Motor neuron (in vitro differentiated cells): ENCODE results near the gene PDLIM3. TPM values are rescaled to one million over a fixed set of nuclear protein-coding genes. Genes with fewer than 3 reads are reported as not detected.
A peak's percentile ranks its signal among the peaks of the same experiment; 100 is the strongest.
"Not testable (repeated sequence)": the region's sequence is repeated elsewhere in the genome, so short reads cannot be mapped to it uniquely, and the experiment has no call there.

Source experiments
- ATAC-seq, 8 experiments: fragments of 200-7000 bp; cut with Tn5 transposase; replicated peaks in 6 of 8; 2 replicates each; pipeline ENCODE4 v1.8.0; 2021; ENCODE audit warnings: mild to moderate bottlenecking in 8 of 8, moderate library complexity in 8 of 8
- H3K27ac ChIP-seq, 2 donors: fragments of 250-450 bp; sonication (Bioruptor Pico); 2 replicates each; pipeline ENCODE4 v1.9.0; 2021; ENCODE audit warnings: antibody characterized with exemption in 2 of 2, mild to moderate bottlenecking in 2 of 2, moderate library complexity in 1 of 2
- H3K4me1 ChIP-seq, 2 donors: fragments of 250-450 bp; sonication (Bioruptor Pico); replicated peaks in 1 of 2; 2 replicates each; pipeline ENCODE4 v1.6.1; 2021; ENCODE audit warnings: antibody characterized with exemption in 2 of 2, mild to moderate bottlenecking in 2 of 2, moderate library complexity in 1 of 2
- H3K4me3 ChIP-seq, 5 donors: fragments of 250-450 bp; sonication (Bioruptor Pico); 2 replicates each; pipeline ENCODE4 v1.9.0; 2021; ENCODE audit warnings: antibody characterized with exemption in 5 of 5, mild to moderate bottlenecking in 5 of 5, moderate library complexity in 4 of 5
- WGBS, 10 experiments: fragments of 450-650 bp; shearing (Covaris generic); methylation state at CpG; one replicate each; pipeline ENCODE4 v1.0.0; 2022; 5-methylcytosine and 5-hydroxymethylcytosine counted together
- in situ Hi-C, 9 experiments: fragments of 400-800 bp; cut with MboI; loops; one replicate each; pipeline ENCODE4 v1.15.0; 2021; ENCODE audit warnings: low sequenced_read_pairs in 9 of 9, low pct_unique_long_range_greater_than_20kb in 2 of 9; ENCODE audit not compliant: unreplicated experiment in 9 of 9
- total RNA-seq, 8 experiments: library from RNA; unstranded; fragments of 300-600 nt; gene quantifications; 2 replicates each; pipeline versions ENCODE4 v1.2.3 to v1.2.4, GENCODE V29; 2022

Gene PDLIM3
- total RNA-seq, 8 experiments from 2014 or later: 0.71 to 291 (median 6.1) TPM

- Histone ChIP-seq H3K4me1 (peaks cover 5 to 6% of the 10 kb centered on the region in 2 donors), H3K4me3 (no peak overlapping the region), H3K27ac (no peak overlapping the region)
- in situ Hi-C loops: no loop called here
- ATAC-seq: no peak
- WGBS, 10 experiments: 16 to 100% (median 60%) methylated on average over 3 to 7 of the region's 8 CpGs; no CpG with 5 or more reads in 2 of the 10 experiments
Measured at GRCh38 chr4:185529413-185529812, 5.9 kb downstream of the PDLIM3 start.

GRCh38 chr4:185524888-185525863 lies 10.1 kb downstream of the PDLIM3 start:
- in situ Hi-C loops: no loop called here

GRCh38 chr4:185523862-185524261 lies 11.4 kb downstream of the PDLIM3 start:
- Histone ChIP-seq H3K27ac (no peak overlapping the region), H3K4me3 (no peak overlapping the region), H3K4me1 (no peaks in the 10 kb centered on the region)
- WGBS, 10 experiments: 0 to 95% (median 79%) methylated on average over 1 to 7 of the region's 7 CpGs; no CpG with 5 or more reads in 6 of the 10 experiments
- in situ Hi-C loops: no loop called here
- ATAC-seq: no peak

More at GRCh38 chr4:185524888-185525863, 10.1 kb downstream of the PDLIM3 start:
- H3K4me1 ChIP-seq: no peaks in the 10 kb centered on the region
- WGBS, 10 experiments: 18 to 100% (median 91%) methylated on average over 1 to 5 of the region's 5 CpGs
- no peak overlapping the region for H3K27ac ChIP-seq
- no peak overlapping the region for H3K4me3 ChIP-seq
- peak in 5 of 8 experiments; percentile 44 to 66 (median 54) for ATAC-seq

- in situ Hi-C loops: no loop called here
- H3K4me3 ChIP-seq: no peak overlapping the region
- 83 to 100% methylated on average over 1 to 2 of the region's 2 CpGs; no CpG with 5 or more reads in 8 of the 10 experiments for WGBS, 10 experiments
- no peak for ATAC-seq
- H3K4me1 ChIP-seq: no peaks in the 10 kb centered on the region
- H3K27ac ChIP-seq: no peak overlapping the region
Measured at GRCh38 chr4:185522451-185522850, 12.9 kb downstream of the PDLIM3 start.

DNA sequence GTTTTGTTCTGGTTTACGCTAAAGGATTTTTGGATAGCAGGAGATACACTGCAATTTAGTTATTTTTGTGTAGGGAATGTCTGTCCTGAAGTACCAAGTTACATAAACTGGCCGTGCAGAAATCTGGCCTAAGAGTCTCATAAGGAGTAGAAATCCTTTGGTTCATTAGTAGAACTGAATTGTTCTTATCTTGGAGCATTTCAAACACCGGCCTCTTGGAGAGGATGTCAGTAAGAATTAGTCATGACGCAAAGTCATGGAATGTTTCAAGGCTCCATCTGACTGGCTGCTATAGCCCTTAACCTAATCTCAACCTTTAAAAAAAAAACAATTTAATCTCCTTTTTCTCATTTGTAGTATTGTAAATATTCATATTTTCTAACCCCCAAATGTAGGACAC lies 15.2 kb downstream of the PDLIM3 start:
- no peak overlapping the region for H3K27ac ChIP-seq
- no peak for ATAC-seq
- WGBS, 10 experiments: 50 to 98% (median 85%) methylated on average over 1 to 4 of the region's 4 CpGs

DNA sequence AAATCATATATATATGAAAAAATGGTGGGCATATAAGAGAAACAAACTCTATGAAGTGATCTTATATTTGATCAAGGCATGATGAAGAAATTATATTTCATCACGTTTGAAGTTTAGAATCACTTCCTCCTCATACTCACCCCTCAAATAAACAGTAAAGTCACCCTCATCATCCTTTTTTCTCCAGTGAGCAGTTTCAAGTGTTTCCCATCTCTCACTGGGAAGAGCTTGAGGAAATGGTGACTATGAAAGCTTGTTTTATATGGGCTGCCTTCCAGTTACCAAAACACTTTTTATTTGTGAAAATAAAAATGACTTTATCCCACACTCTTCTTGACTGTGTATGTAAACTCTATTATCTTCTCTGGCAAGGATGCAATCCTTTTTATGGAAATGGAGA lies 16.8 kb downstream of the PDLIM3 start:
- ATAC-seq: no peak
- Histone ChIP-seq H3K4me1 (no peaks in the 10 kb centered on the region), H3K27ac (no peak overlapping the region), H3K4me3 (no peak overlapping the region)
- in situ Hi-C loops: no loop called here
- WGBS, 10 experiments: 0 to 86% (median 62%) methylated on average over 1 of the region's 1 CpG; no CpG with 5 or more reads in 2 of the 10 experiments

More for the DNA sequence above, 15.2 kb downstream of the PDLIM3 start:
- H3K4me3 ChIP-seq: no peak overlapping the region
- H3K4me1 ChIP-seq: no peaks in the 10 kb centered on the region
- in situ Hi-C loops: no loop called here

- no peaks in the 10 kb centered on the region for H3K4me1 ChIP-seq
- no peak overlapping the region for H3K27ac ChIP-seq
- ATAC-seq: no peak
- H3K4me3 ChIP-seq: no peak overlapping the region
- in situ Hi-C loops: no loop called here
Measured at GRCh38 chr4:185518069-185518468, 17.2 kb downstream of the PDLIM3 start.

GRCh38 chr4:185515248-185515647 lies 20.1 kb downstream of the PDLIM3 start:
- 10 to 86% (median 76%) methylated on average over 2 to 4 of the region's 4 CpGs for WGBS, 10 experiments
- H3K4me1 ChIP-seq: no peaks in the 10 kb centered on the region
- H3K27ac ChIP-seq: no peak overlapping the region
- no peak for ATAC-seq
- H3K4me3 ChIP-seq: no peak overlapping the region
- in situ Hi-C loops: no loop called here

DNA sequence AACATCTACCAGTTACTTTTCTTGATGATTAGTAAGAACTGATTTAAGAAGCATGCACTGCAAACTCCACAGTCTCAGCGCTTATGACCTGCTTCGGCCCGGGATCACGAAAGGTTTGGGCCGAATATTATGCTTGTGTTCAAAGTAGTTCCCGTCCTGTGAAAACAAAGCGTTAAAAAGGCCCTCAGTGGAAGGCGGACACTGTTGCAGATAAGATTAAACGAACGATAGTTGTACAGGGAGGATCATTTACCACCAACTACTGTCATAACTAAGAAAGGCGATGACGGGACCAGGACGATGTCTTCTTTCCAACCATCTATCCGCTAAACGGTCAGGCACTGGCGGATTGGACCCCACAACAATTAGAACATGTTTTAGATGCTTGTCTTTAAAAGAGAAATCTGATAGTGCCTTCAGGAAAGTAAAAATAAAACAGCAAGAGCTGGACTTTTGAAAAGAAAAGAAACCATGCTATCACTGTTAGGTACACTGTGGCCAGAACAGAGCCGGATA lies 21.1 kb downstream of the PDLIM3 start:
- 79 to 96% (median 92%) methylated on average over 5 to 17 of the region's 17 CpGs for WGBS, 10 experiments
- no peak overlapping the region for H3K27ac ChIP-seq
- in situ Hi-C loops: no loop called here

DNA sequence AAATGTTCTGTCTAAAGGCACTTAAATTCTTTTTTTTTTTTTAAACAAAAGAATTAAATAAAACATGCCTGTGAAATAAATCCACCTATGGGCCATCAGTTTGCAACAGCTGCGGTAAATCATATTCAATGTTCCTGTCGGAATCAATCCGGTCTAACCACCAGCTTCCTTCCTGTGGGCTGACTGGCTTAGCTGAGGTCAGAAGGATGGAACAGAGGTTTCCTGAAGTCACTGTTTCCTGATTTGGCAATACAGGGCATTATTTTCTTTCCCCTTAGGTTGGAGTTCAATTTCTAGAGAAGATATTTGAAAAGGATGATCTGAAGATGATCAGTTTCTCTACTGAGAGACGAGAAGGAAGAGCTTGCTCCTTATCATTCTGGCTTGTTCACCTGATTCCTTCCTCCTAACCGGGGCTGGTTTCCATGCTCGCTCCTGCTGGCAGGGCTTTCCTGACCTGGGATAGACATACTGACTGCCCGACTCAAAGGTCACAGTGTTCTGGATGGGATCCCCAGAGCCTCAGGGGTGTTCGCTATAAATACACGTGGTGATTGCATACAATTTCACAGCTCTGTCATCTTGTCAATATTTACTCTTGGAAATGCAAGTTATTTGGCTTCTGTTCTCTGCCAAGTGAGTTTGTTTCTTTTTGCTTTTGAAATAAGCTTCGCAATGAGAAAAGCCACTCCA lies 21.7 kb downstream of the PDLIM3 start:
- in situ Hi-C loops: no loop called here
- WGBS, 10 experiments: 60 to 100% (median 93%) methylated on average over 2 to 10 of the region's 10 CpGs
- no peak for ATAC-seq
- H3K27ac ChIP-seq: no peak overlapping the region
- no peaks in the 10 kb centered on the region for H3K4me1 ChIP-seq
- no peak overlapping the region for H3K4me3 ChIP-seq

More for the DNA sequence above, 21.1 kb downstream of the PDLIM3 start:
- Histone ChIP-seq H3K4me1 (no peaks in the 10 kb centered on the region), H3K4me3 (no peak overlapping the region)
- ATAC-seq: no peak

- no peaks in the 10 kb centered on the region for H3K4me1 ChIP-seq
- H3K4me3 ChIP-seq: no peak overlapping the region
- ATAC-seq: no peak
- H3K27ac ChIP-seq: no peak overlapping the region
- in situ Hi-C loops: no loop called here
- 9 to 95% (median 66%) methylated on average over 2 to 3 of the region's 3 CpGs; no CpG with 5 or more reads in 4 of the 10 experiments for WGBS, 10 experiments
Measured at GRCh38 chr4:185512516-185512915, 22.8 kb downstream of the PDLIM3 start.

DNA sequence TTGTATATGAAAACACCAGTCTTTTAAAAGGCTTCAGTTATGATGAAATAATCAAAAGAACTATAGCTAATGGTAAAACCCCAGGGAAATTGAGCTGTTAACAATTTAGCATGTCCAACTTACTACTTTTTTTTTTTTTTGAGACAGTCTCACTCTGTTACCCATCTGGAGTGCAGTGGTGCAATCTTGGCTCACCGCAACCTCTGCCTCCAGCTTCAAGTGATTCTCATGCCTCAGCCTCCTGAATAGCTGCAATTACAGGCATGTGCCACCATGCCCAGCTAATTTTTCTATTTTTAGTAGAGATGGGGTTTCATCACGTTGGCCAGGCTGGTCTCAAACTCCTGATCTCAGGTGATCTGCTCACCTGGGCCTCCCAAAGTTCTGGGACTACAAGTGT lies 24.1 kb downstream of the PDLIM3 start:
- in situ Hi-C loops, H3K4me3 ChIP-seq, H3K27ac ChIP-seq, ATAC-seq, H3K4me1 ChIP-seq: not testable (repeated sequence)
- 0 to 100% (median 87%) methylated on average over 1 to 2 of the region's 2 CpGs; no CpG with 5 or more reads in 4 of the 10 experiments for WGBS, 10 experiments

GRCh38 chr4:185510806-185511205 lies 24.5 kb downstream of the PDLIM3 start:
- 50 to 100% (median 85%) methylated on average over 1 to 5 of the region's 5 CpGs for WGBS, 10 experiments
- in situ Hi-C loops: no loop called here
- H3K27ac ChIP-seq: no peak overlapping the region
- H3K4me3 ChIP-seq: no peak overlapping the region
- no peak for ATAC-seq
- no peaks in the 10 kb centered on the region for H3K4me1 ChIP-seq
